ENCODE results near the gene CDADC1. TPM values are rescaled to one million over a fixed set of nuclear protein-coding genes. Genes with fewer than 3 reads are reported as not detected.

Gene CDADC1
- total and polyA plus RNA-seq, 2 of the 13 experiments (the other 11 are each of a cell fraction or from before 2014, with no cell fraction given) = 2.4 to 9.0 TPM

DNA sequence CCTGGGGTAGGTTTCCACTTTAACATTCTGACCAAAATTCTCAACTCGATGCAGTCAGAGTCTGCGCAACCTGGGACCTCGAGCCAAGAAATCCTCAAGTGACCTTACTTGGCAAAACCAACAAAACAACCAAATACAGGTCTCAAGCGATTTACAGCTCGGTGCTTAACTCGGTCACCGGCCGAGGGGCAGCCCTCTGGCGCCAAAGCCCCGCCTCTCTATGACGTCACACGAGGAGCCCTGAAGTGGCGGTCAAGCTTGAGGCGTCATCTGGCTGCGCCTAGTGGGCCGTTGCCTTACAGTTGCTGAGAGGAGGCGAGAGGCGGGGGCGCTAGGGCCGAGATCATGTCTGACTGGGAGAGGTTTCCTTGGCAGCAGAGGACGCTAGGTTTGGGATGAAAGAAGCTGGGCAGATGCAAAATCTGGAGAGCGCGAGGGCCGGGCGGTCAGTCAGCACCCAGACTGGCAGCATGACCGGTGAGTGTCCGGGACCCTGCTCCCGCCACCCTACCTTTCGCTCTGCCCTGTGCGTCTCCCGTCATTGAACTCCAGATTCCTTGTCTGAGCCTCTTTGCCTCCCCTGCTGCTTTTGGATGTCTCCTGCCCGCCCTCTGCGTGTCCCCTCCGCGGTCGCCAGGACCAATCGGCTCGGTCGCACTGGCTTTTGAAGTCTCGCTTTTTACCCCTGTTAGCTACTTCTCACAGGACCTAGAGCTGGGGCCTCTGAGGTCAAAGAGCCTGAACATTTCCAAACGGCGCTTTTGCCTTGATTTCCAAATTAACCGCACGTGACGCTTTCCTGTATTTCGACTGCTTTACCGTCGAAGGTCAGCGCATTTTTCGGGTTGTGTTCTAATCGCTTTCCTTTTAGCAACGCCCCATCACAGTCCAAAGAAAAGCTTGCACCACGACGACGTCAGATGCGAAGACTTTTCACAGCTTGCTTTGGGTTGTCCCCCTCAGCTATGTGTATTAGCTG, at the start of gene CDADC1 (continued):
- TF ChIP-seq, protein P1, sequence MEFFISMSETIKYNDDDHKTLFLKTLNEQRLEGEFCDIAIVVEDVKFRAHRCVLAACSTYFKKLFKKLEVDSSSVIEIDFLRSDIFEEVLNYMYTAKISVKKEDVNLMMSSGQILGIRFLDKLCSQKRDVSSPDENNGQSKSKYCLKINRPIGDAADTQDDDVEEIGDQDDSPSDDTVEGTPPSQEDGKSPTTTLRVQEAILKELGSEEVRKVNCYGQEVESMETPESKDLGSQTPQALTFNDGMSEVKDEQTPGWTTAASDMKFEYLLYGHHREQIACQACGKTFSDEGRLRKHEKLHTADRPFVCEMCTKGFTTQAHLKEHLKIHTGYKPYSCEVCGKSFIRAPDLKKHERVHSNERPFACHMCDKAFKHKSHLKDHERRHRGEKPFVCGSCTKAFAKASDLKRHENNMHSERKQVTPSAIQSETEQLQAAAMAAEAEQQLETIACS (CRISPR knock-in tag; IDR thresholded peaks at IDR 0.05) = no peak
- TF ChIP-seq, protein P2, sequence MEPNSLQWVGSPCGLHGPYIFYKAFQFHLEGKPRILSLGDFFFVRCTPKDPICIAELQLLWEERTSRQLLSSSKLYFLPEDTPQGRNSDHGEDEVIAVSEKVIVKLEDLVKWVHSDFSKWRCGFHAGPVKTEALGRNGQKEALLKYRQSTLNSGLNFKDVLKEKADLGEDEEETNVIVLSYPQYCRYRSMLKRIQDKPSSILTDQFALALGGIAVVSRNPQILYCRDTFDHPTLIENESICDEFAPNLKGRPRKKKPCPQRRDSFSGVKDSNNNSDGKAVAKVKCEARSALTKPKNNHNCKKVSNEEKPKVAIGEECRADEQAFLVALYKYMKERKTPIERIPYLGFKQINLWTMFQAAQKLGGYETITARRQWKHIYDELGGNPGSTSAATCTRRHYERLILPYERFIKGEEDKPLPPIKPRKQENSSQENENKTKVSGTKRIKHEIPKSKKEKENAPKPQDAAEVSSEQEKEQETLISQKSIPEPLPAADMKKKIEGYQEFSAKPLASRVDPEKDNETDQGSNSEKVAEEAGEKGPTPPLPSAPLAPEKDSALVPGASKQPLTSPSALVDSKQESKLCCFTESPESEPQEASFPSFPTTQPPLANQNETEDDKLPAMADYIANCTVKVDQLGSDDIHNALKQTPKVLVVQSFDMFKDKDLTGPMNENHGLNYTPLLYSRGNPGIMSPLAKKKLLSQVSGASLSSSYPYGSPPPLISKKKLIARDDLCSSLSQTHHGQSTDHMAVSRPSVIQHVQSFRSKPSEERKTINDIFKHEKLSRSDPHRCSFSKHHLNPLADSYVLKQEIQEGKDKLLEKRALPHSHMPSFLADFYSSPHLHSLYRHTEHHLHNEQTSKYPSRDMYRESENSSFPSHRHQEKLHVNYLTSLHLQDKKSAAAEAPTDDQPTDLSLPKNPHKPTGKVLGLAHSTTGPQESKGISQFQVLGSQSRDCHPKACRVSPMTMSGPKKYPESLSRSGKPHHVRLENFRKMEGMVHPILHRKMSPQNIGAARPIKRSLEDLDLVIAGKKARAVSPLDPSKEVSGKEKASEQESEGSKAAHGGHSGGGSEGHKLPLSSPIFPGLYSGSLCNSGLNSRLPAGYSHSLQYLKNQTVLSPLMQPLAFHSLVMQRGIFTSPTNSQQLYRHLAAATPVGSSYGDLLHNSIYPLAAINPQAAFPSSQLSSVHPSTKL (CRISPR knock-in tag; IDR thresholded peaks at IDR 0.05) = peak; percentile 56
- peak; percentile 37; the same call in 1 of the 2 replicates for TF ChIP-seq PHF21A (CRISPR knock-in tag; IDR thresholded peaks at IDR 0.05)
- TF ChIP-seq ZNF879 (CRISPR knock-in tag; IDR thresholded peaks at IDR 0.05) = no peak
- TF ChIP-seq ZBTB7B (CRISPR knock-in tag; IDR thresholded peaks at IDR 0.05) = no peak
- TF ChIP-seq, protein P3, sequence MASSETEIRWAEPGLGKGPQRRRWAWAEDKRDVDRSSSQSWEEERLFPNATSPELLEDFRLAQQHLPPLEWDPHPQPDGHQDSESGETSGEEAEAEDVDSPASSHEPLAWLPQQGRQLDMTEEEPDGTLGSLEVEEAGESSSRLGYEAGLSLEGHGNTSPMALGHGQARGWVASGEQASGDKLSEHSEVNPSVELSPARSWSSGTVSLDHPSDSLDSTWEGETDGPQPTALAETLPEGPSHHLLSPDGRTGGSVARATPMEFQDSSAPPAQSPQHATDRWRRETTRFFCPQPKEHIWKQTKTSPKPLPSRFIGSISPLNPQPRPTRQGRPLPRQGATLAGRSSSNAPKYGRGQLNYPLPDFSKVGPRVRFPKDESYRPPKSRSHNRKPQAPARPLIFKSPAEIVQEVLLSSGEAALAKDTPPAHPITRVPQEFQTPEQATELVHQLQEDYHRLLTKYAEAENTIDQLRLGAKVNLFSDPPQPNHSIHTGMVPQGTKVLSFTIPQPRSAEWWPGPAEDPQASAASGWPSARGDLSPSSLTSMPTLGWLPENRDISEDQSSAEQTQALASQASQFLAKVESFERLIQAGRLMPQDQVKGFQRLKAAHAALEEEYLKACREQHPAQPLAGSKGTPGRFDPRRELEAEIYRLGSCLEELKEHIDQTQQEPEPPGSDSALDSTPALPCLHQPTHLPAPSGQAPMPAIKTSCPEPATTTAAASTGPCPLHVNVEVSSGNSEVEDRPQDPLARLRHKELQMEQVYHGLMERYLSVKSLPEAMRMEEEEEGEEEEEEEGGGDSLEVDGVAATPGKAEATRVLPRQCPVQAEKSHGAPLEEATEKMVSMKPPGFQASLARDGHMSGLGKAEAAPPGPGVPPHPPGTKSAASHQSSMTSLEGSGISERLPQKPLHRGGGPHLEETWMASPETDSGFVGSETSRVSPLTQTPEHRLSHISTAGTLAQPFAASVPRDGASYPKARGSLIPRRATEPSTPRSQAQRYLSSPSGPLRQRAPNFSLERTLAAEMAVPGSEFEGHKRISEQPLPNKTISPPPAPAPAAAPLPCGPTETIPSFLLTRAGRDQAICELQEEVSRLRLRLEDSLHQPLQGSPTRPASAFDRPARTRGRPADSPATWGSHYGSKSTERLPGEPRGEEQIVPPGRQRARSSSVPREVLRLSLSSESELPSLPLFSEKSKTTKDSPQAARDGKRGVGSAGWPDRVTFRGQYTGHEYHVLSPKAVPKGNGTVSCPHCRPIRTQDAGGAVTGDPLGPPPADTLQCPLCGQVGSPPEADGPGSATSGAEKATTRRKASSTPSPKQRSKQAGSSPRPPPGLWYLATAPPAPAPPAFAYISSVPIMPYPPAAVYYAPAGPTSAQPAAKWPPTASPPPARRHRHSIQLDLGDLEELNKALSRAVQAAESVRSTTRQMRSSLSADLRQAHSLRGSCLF (CRISPR knock-in tag; IDR thresholded peaks at IDR 0.05; ENCODE audit: borderline replicate concordance) = no peak
- no peak for TF ChIP-seq ZBTB3 (CRISPR knock-in tag; IDR thresholded peaks at IDR 0.05; ENCODE audit: borderline replicate concordance, low read depth)
- no peak for TF ChIP-seq RARG (CRISPR knock-in tag; IDR thresholded peaks at IDR 0.05; ENCODE audit: low read depth)
- TF ChIP-seq, protein P4, sequence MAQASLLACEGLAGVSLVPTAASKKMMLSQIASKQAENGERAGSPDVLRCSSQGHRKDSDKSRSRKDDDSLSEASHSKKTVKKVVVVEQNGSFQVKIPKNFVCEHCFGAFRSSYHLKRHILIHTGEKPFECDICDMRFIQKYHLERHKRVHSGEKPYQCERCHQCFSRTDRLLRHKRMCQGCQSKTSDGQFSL (CRISPR knock-in tag; IDR thresholded peaks at IDR 0.05) = no peak
- no peak for TF ChIP-seq ZSCAN30 (CRISPR knock-in tag; IDR thresholded peaks at IDR 0.05)
- no peak for TF ChIP-seq ZNF724P (CRISPR knock-in tag; IDR thresholded peaks at IDR 0.05; ENCODE audit: borderline replicate concordance)
- TF ChIP-seq ZNF660 (CRISPR knock-in tag; IDR thresholded peaks at IDR 0.05; ENCODE audit: borderline replicate concordance, low read depth) = no peak
- TF ChIP-seq SATB2 (CRISPR knock-in tag; IDR thresholded peaks at IDR 0.05) = no peak
- no peak for TF ChIP-seq ZNF772 (CRISPR knock-in tag; IDR thresholded peaks at IDR 0.05)
- TF ChIP-seq ZNF577 (CRISPR knock-in tag; IDR thresholded peaks at IDR 0.05; ENCODE audit: borderline replicate concordance, low read depth) = no peak
- no peak for TF ChIP-seq KAT2B (IDR thresholded peaks at IDR 0.05; ENCODE audit: borderline replicate concordance, low read depth, low read length)
- TF ChIP-seq SALL1 (CRISPR knock-in tag; IDR thresholded peaks at IDR 0.05) = peak; percentile 67; the same call in 1 of the 2 replicates

Measured in HepG2 (cell line).